GM19328 (cell line): ENCODE data around the gene KDM4D.
"Not testable (repeated sequence)": the region's sequence is repeated elsewhere in the genome, so short reads cannot be mapped to it uniquely, and the experiment has no call there.

Source experiments
- ATAC-seq: cut with Tn5 transposase; IDR thresholded peaks from one replicate; pipeline ENCODE4 v1.9.1; 2021; ENCODE audit warnings: mild to moderate bottlenecking, moderate library complexity; ENCODE audit not compliant: unreplicated experiment

The KDM4D gene

DNA sequence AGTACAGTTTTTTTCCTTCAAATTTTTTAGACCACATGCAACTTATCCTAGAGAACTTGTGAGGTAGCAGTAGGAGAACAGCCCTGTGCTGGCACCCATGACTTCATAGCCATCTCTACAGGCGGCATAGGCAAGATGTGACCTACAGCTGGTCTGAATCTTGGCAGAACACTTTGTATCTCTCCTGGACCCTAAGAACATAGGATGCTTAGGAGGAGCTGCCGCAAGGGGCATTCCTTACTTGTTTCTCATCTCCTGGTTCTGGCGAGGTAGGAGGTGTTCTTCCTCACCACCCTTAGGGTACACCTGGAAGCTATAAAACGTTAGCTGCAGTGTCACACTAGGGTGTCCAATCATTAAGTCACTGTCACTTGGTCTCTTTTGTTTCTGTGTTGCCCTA, 16.5 kb upstream of the KDM4D start:
- ATAC-seq = no peak

GRCh38 chr11:94958121-94958696, 15.3 kb upstream of the KDM4D start:
- no peak for ATAC-seq

GRCh38 chr11:94959179-94959578, 14.3 kb upstream of the KDM4D start:
- no peak for ATAC-seq

DNA sequence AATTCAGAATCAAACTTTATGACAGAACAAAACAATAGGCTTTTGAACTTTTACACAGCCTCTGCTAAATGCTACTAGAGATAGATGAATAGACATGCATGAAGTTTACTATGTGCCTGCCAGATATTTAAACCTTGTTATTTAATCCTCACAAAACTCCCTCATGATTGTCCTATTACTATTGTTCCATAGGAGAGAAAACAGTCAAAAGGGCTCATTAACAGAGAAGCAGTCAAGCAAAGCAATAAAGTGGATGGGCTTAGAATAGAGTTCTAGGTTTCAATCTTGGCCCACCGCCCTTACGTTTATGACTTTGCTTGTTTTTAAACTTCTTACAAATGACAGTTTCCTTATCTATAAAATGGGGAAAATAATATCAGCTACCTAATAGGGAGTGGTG, 13.0 kb upstream of the KDM4D start:
- ATAC-seq = no peak

- ATAC-seq = no peak
Measured at GRCh38 chr11:94961255-94961654, 12.3 kb upstream of the KDM4D start.

GRCh38 chr11:94964934-94965333, 8.6 kb upstream of the KDM4D start:
- no peak for ATAC-seq

GRCh38 chr11:94968334-94968958, 5.1 kb upstream of the KDM4D start:
- ATAC-seq = no peak

DNA sequence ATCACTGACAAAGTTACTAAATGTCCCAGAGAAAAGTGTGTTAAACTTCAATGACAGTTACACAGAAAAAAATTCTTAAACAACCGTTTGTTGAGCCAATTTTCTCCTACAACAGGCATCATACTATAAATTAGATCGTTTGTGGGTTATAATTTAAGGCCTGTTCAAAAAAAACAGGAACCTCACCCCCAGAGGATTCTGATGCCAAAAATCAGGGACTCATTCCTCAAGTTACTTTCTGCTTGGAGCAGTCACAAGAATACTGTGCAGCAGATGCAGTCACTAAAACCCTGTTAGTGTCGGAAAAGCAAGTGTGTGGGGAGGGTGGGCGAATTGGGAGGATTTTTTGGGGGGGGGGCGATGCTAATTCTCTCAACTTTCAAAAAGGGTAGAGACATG, 810 bp upstream of the KDM4D start:
- ATAC-seq = no peak

- no peak for ATAC-seq
Measured at GRCh38 chr11:94974178-94974577, 669 bp downstream of the KDM4D start.

- ATAC-seq = no peak
Measured at GRCh38 chr11:94975599-94975998, 2.1 kb downstream of the KDM4D start.

DNA sequence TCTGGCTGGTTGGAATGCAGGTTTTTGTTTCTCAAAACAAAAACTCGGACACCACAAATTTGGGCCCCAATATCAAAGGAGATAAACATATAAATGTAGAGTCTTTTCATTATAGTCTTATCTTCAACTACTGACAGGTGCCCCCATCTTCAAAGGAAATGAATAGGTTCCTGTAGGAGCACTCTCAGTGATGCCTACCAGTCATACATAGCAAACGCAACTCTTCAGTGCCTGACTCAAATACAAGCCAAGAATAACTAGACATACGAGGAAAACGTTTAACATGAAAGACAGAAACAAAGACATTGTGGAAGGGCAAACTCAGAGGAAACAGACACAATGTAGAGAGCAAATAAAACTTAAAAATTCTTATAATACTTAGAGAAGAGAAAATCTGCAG, 13.9 kb downstream of the KDM4D start:
- ATAC-seq = no peak

DNA sequence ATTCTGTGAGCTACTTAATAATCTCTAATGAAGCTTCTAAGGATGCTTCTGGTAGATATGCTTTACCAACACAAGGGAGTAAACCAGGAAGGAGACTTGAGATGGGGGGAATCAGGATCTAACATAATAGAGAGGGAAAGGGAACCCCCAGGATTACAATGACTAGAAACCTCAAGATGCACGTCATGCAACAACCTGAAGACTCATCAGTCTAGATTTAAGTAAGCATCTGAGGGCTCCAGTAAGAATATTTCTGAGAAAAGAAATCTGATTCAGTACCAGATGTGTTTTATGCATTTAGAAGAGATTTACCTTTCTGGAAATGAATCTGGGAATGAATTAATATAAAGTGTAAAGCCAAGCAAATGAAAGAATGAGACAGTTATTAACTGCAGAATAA, 15.2 kb downstream of the KDM4D start:
- ATAC-seq = no peak

DNA sequence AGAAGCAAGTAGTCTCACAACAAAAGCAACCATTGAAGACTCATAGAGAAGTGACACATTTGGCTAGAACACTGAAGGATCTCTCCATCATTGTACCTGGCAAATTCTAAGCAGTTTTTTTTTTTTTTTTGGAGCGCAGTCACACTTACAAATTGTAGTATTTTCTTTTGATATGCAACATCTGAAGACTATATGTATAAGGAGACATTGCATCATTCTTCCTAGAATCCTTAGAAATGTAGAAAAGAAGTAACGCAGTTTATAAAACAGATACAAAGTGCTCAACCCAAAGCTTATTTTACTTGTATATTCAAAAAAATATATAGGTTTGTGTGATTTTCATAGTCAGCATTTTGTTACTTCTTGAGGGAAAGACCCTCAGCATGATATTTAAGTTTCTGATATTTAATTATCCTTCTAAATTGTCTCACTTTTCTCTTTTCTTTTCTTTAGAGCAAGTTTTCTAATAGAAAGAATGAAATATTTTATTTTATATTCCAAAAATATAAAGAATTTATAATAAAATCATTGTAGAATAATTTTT, 20.0 kb downstream of the KDM4D start:
- no peak for ATAC-seq

GRCh38 chr11:94997437-94997836, 23.9 kb downstream of the KDM4D start:
- ATAC-seq = no peak

DNA sequence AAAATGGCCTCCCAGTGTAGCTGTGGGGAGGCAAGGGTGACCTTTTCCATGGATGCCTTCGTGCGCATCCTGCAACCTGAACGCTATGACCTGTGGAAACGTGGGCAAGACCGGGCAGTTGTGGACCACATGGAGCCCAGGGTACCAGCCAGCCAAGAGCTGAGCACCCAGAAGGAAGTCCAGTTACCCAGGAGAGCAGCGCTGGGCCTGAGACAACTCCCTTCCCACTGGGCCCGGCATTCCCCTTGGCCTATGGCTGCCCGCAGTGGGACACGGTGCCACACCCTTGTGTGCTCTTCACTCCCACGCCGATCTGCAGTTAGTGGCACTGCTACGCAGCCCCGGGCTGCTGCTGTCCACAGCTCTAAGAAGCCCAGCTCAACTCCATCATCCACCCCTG, 24.8 kb downstream of the KDM4D start:
- no peak for ATAC-seq

DNA sequence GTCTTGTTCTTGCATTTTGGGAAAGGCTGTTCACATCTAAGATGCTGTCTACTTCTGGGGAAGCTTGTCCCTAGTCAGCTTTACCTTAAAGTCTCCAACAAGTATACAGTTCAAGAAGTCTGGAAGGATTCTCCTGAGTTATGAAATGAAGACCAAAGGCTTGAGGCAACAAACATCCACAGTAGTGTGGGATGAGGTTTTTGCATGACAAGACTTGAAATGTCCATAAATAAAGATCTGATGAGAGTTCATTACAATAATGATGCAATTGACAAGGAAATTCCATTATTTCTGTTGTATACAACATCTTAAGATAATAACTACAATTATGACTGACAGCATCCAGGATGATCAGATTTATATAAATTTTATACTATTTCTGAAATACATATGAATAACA, 30.2 kb downstream of the KDM4D start:
- no peak for ATAC-seq

DNA sequence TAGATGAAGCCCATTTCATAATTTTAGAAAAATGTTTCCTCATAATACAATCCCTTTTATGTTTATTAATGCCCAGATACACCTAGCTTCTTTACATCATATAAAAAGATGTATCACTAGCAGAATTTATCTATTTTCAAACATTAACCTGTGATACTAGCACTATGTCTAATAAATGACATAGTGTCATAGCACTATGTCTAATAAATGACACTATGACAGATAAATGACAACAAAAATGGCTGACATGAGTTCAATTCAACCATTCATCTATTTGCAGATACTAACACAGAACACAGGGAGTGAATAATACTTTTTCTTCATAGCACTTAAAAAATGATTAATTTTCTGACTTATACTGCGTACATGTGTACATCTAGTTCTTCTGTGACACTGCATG, 32.1 kb downstream of the KDM4D start:
- no peak for ATAC-seq

GRCh38 chr11:95011376-95011775, 37.9 kb downstream of the KDM4D start:
- no peak for ATAC-seq

- no peak for ATAC-seq
Measured at GRCh38 chr11:95014184-95014821, 40.8 kb downstream of the KDM4D start.

DNA sequence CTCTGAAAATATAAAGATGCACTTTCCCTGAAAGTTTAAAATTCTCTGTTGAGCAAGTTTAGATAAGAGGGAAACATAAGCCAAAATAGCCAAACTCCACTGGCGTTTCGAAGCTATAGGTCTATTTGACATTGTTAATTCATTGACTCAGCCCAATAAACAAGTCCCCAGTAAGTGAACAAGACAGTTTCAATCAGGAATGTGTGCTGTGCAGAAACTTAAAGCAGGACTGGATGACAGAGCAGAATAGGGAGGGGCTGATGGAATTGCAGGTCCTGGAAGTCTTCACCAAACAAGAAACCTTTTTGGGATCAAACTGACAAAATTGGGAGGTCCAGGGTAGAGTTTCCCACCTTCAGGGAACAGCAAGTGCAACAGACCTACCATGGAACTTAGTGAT, 42.6 kb downstream of the KDM4D start:
- ATAC-seq = no peak

DNA sequence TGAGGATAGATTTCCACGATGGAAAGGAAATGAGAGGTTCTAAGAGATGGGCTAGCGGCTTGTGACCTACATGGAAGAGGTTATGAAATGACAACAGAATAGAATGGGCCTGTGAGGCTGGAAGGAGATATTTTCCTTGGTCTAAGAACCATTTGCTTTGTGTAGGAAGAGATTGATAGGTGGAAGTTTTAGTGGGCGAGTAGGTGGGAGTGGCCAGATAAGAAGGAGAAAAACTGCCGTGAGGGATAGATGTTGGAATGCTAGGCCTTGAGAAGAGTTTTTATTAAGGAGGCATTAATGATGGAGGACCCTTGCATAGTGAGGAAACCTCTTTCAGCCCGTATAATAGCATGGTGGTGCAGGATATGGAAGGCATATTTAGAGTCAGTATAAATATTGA, 48.0 kb downstream of the KDM4D start:
- not testable (repeated sequence) for ATAC-seq

DNA sequence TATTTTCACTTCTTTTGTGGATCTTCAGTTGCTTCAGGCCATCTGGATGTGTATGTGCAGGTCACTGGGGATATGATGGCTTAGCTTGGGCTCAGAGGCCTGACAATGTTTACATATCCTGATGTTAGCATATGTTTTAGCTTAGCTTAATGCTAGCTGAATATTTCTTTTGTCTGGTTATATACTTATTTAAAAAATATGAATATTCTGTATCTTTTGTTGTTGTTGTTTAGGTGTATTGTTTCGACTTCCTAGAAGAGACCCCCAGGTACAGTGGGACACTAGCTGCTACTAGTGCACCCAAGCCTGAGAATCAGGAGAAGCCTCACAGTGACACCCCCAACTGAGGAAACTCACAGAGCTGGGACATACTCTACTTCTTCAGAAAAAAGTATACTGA, 51.4 kb downstream of the KDM4D start, which contains the start of gene KDM4E:
Gene KDM4E, plus strand, starts transcription at position 301 of the 400 bp plus-strand sequence. CDS start 300 bp downstream, outside the sequence.
- no peak for ATAC-seq
